Mucosa of descending colon (tissue), 3 donors: ENCODE results near the gene GRM7. TPM values are rescaled to one million over a fixed set of nuclear protein-coding genes. Genes with fewer than 3 reads are reported as not detected.
"Not testable (repeated sequence)": the region's sequence is repeated elsewhere in the genome, so short reads cannot be mapped to it uniquely, and the experiment has no call there.

Source experiments
- ATAC-seq: fragments of 200-7000 bp; cut with Tn5 transposase; one replicate; pipeline ENCODE4 v1.9.1; 2020; ENCODE audit warnings: mild to moderate bottlenecking, moderate library complexity
- DNase-seq, 3 donors: peaks; one replicate each; pipeline ENCODE4 v3.0.0-alpha.2; 2020
- H3K36me3 ChIP-seq: fragments of 200-600 bp; one replicate; pipeline ENCODE4 v1.8.0; 2021; ENCODE audit warnings: low read depth, mild to moderate bottlenecking
- H3K4me1 ChIP-seq: fragments of 200-600 bp; one replicate; pipeline ENCODE4 v1.8.0; 2021; ENCODE audit warnings: low read depth, mild to moderate bottlenecking
- H3K4me3 ChIP-seq: fragments of 200-600 bp; one replicate; pipeline ENCODE4 v1.8.0; 2021; ENCODE audit warnings: mild to moderate bottlenecking
- H3K9me3 ChIP-seq: fragments of 200-600 bp; one replicate; pipeline ENCODE4 v1.8.0; 2021; ENCODE audit warnings: mild to moderate bottlenecking
- intact Hi-C, 2 donors: fragments of 100-400 bp; cut with DNase I in 1 of 2; cut with micrococcal nuclease in 1 of 2; formaldehyde crosslinking; loops; one replicate each; pipeline versions ENCODE4 v1.11.0 to v1.11.1; 2022; cut with DNase I, micrococcal nuclease
- total RNA-seq, 3 donors: library from RNA; stranded (reverse); fragmentation: NEBNext Ultra II Directional in 2 of 3; extraction: Animal tissue kit (Norgen Biotek cat#: 25700) in 2 of 3; gene quantifications; one replicate each; pipeline versions ENCODE4 v1.2.1 to v1.2.4, GENCODE V29; 2021 to 2023
- TF ChIP-seq, protein P1 (sequence below): fragments of 200-600 bp; IDR thresholded peaks from one replicate; pipeline ENCODE4 v1.8.0; 2022; ENCODE audit warnings: antibody characterized with exemption, mild to moderate bottlenecking
- donor health status: DM: no; HTN: no; CAD: no; lungs with moderate emphysema.
- donor health status: DM: no; HTN: no; CAD: no.
- donor health status: DM: no; HTN: yes; CAD: no.

Gene GRM7
- total RNA-seq, 3 donors from 2014 or later, result 0.09 to 0.39 (median 0.14) TPM

DNA sequence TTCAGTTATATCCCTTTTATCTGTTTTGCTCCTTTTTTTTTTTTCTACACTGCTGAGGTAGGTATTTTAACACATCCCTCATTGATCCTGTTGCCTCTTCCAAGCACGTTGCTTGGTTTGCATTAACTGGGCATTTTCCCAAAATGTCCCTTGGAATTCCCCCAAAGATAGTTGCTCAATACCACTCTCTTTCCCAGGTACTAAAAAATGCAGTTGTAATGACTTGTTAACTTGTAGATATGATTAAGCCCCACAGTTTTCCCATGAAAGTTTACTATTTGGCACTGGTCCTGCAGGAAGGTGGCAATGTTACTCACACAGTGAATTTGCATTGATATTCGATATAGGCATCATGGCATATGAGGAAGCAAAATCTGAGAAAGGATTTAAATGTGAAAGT is 67.1 kb downstream of the GRM7 start:
- intact Hi-C loops, result no loop called here
- no peak overlapping the region for H3K4me3 ChIP-seq
- no peaks in the 10 kb centered on the region for H3K4me1 ChIP-seq
- ATAC-seq, result no peak
- H3K9me3 ChIP-seq, result no peaks in the 10 kb centered on the region
- TF ChIP-seq, protein P1, sequence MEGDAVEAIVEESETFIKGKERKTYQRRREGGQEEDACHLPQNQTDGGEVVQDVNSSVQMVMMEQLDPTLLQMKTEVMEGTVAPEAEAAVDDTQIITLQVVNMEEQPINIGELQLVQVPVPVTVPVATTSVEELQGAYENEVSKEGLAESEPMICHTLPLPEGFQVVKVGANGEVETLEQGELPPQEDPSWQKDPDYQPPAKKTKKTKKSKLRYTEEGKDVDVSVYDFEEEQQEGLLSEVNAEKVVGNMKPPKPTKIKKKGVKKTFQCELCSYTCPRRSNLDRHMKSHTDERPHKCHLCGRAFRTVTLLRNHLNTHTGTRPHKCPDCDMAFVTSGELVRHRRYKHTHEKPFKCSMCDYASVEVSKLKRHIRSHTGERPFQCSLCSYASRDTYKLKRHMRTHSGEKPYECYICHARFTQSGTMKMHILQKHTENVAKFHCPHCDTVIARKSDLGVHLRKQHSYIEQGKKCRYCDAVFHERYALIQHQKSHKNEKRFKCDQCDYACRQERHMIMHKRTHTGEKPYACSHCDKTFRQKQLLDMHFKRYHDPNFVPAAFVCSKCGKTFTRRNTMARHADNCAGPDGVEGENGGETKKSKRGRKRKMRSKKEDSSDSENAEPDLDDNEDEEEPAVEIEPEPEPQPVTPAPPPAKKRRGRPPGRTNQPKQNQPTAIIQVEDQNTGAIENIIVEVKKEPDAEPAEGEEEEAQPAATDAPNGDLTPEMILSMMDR, result no peak
- no peaks in the 10 kb centered on the region for H3K36me3 ChIP-seq
- DNase-seq, result no peak

DNA sequence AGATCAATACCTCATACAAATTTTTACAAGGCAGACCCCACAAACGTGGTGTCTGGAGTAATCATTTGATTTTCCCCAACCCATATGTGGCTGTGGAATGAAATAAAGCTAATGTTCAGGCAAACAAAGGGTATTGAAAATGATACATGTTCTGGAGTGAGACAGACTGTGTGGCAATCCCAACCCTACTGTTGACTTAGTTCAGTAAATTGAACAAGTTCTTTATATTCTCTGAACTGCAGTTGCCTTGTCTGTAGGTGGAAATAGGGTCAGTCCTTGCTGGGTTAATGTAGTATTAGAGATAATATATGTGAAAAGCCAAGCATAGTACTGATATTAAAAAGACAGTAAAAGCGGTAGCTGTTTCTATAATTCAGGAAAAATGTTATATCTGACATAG is 69.0 kb downstream of the GRM7 start:
- ATAC-seq (no peak), DNase-seq (no peak)
- intact Hi-C loops, result no loop called here
- Histone ChIP-seq H3K36me3 (no peaks in the 10 kb centered on the region), H3K4me1 (no peaks in the 10 kb centered on the region), H3K4me3 (no peak overlapping the region), H3K9me3 (no peaks in the 10 kb centered on the region)
- TF ChIP-seq, protein P1, result no peak

DNA sequence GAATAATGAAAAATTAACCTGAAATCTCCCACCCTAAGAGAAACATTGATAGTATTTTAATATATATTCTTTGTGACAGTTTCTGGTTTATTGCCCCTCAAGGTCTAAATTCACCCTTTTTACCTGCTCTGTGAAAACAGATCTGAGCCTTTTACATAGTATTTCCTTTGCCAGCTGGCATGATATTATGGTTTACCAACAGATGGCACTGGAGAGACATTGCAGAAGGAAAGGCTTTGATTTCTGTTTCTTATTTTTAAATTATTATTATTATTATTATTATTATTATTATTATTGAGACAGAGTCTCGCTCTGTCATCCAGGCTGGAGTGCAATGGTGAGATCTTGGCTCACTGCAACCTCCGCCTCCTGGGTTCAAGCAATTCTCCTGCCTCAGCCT is 74.5 kb downstream of the GRM7 start:
- DNase-seq, intact Hi-C loops: not testable (repeated sequence)

GRCh38 chr3:6935970-6936369 is 75.1 kb downstream of the GRM7 start:
- H3K4me3 ChIP-seq, result no peak overlapping the region
- ATAC-seq (no peak), DNase-seq (no peak)
- TF ChIP-seq, protein P1, result no peak
- H3K9me3 ChIP-seq, result no peaks in the 10 kb centered on the region
- intact Hi-C loops, result no loop called here
- H3K36me3 ChIP-seq, result no peaks in the 10 kb centered on the region
- H3K4me1 ChIP-seq, result no peaks in the 10 kb centered on the region

More for the DNA sequence above, 74.5 kb downstream of the GRM7 start:
- ATAC-seq, H3K36me3 ChIP-seq, H3K4me3 ChIP-seq, H3K9me3 ChIP-seq, H3K4me1 ChIP-seq: not testable (repeated sequence)

DNA sequence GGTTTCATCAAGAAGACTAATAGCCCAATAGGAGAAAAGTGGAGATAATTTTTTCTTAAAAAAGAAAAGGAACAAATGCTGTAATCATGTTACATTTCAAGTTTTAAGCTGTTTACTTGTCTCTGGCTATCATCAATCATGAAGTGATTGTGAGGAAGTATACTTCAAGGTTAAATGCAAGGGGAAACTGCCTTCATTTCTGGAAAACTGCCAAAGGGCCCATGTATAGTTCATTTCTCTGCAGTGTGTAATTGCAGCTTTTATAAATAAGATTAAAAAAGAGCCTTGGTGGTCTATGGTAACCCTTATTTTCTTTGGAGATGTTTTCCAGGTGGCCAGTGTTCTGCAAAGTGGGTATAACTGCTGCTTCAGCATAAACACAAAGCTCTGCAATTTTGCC is 101.9 kb downstream of the GRM7 start:
- TF ChIP-seq, protein P1, result no peak
- DNase-seq (no peak), ATAC-seq (no peak)

GRCh38 chr3:6965881-6966280 is 105.0 kb downstream of the GRM7 start:
- Histone ChIP-seq H3K9me3 (no peaks in the 10 kb centered on the region), H3K4me1 (no peaks in the 10 kb centered on the region), H3K4me3 (no peak overlapping the region), H3K36me3 (no peaks in the 10 kb centered on the region)
- no peak for DNase-seq
- no peak for ATAC-seq
- intact Hi-C loops, result no loop called here
- TF ChIP-seq, protein P1, result no peak

More for the DNA sequence above, 101.9 kb downstream of the GRM7 start:
- no peaks in the 10 kb centered on the region for H3K9me3 ChIP-seq
- intact Hi-C loops, result no loop called here
- H3K36me3 ChIP-seq, result no peaks in the 10 kb centered on the region
- no peak overlapping the region for H3K4me3 ChIP-seq
- H3K4me1 ChIP-seq, result no peaks in the 10 kb centered on the region
